GM19238 (cell line): ENCODE data around the gene EPN2.
A peak's percentile ranks its signal among the peaks of the same experiment; 100 is the strongest.
"Not testable (repeated sequence)": the region's sequence is repeated elsewhere in the genome, so short reads cannot be mapped to it uniquely, and the experiment has no call there.

Experiments used
- DNase-seq: peaks from one replicate; pipeline ENCODE4 v3.0.0; 2011; ENCODE audit warnings: low spot score; ENCODE audit not compliant: insufficient read length

Gene EPN2

DNA sequence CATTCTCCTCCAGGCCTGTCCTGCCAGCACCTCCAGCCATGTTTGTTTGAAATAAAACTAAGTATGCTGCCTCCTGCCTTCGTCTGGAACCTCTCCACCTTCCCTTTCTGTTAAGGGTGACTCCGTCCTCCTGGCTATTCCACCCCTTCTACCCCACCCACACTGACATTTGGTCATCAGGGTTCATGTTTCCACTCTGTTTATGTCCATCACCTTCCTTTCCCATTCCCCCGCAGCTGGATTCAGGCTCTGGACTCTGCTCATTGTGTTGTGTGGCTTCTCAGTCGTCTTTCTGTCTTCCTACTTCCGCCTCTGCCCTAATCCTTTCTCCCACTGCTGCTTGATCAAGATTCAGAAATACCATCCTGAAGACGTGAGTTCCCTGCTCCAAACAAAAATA lies 28.6 kb downstream of the EPN2 start:
- DNase-seq, result no peak

DNA sequence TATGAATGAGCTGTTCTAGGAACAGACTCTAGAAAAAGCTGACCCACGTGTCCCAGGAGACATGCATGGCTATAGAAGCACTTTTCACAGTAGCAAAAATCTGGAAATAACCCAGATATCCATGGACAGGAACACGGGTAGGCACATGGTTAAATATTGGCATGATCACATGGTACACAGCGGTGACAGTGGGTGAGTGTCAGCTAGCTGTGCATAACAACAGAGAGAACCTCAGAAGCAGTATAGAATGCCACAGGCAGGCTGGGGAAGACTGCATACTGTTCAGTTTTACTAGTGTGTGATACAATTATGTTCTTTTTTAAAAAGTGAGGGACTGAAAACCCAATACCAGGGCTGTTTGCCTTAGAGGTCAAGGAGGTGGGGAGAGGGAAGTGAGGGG lies 31.4 kb downstream of the EPN2 start:
- DNase-seq, result no peak

DNA sequence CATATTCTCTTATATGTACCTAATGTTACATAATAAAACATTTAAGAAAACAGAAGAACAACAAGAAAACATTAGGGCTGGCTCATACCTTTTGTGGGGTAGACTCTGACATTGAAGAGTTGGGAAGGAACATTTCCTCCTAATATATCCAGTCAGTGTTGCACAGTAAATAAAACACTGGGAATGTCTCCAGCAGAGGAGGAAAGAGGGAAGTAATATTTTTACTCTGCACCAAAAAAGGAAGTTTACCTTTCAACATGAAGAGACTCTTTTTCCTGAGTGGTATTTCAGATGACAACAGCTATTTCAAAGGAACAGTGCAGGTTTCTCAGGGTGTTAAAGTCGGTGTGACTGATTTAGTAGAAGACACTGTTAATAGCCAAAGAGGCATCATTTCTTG lies 31.9 kb downstream of the EPN2 start:
- no peak for DNase-seq

DNA sequence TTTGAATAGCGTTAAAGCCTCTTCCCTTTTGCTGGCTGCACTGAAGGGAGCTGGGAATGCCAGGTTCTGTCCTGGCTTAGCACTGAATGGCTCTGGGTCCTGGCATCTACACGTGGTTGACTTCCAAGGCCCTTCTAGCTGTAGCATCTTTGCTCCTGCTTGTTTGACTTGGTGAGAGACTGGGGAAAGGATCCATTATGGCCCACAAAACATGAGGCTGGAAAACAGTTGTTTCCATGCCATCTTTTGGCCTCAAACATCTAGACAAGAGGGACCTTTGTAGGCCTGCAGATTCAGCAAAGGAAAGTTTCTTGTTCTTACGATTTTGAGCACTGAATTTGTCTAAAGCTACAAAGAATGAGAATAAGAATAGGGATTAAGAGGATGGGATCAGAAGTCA lies 32.5 kb downstream of the EPN2 start:
- DNase-seq, result no peak

DNA sequence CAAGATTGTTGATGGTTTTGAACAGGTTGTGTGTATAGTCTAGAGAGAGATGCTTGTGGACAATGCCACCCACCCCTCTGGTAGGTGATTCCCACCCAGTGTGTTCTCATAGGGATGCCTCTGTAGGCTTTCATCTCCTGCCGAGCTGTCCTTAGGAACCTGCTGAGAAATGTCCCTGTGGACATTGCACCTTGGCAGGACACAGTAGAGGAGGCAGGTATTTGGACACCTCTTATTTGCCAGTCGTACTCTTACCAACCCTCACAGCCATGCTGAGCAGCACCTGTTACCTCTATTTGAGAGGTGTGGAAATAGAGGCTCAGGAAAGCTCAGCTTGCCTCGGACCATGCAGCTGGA lies 33.2 kb downstream of the EPN2 start:
- DNase-seq, result no peak

DNA sequence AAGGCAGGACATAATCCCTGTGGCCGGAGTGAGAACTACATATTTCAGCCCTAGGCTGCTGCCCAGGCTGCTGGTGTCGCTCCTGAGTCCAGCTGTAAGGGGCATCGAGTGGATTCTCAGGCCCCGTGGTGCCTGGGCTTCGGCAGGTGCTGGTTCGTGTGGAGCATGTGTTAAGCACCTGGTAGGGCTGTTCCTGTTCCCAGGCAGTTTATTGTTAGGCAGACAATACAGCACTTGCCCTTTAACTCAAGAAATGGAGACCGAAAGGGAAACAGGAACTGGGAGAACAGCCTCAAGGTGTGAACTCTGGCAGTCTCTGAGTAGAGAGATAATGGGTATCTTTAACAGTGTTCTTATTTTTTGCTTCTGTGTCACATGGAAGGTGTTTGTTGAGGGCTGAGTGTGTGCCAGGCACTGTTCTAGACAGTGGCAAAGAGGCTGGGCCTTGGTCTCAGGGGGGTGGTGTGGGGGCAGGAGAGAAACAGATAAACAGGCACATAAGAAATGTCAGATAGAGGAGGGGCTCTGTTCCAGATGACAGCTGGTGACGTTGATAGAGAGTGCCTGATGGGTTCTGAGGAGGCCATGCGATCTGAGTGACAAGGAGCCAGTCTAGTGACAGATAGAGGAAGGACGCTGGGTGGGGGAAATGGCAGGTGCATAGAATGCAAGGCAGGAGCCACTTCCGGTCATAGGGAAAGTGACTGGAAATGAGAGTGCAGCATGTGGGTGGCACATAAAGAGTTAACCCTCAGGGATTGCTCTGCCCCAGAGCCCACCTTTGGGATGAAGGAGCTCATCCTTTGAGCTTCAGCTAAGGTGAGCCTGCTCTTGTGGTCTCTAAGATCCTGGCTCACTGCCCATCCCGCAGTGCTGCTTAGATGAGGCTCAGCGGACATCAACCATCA lies 33.8 kb downstream of the EPN2 start:
- DNase-seq, result peak; percentile 28

DNA sequence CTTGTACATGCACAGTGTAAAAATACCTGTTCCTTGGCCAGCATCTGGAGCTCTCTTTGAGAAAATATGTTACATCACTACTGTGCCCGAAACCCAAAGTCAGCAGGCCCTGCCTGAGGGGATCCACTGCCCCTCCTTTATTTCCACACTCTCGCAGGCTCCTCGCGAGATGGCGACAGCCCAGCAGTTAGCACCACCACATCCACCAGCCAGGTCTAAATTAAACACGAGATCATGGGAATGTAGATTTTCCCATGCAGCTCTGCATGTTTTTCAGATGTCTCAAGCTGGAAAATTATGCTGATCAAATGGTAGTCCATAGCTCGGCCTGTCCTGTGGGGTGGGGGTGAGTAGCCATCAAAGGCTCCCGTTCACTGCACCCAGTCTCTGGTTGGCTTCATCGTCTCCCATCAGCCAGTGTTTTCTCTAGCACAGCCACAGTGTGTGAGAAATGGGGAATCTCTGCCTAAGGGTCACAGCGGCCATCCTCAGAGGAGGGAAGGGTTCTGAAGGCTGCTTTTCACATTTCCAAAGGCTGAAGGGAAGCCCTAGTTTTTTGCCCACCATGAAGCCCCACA lies 34.7 kb downstream of the EPN2 start:
- no peak for DNase-seq

DNA sequence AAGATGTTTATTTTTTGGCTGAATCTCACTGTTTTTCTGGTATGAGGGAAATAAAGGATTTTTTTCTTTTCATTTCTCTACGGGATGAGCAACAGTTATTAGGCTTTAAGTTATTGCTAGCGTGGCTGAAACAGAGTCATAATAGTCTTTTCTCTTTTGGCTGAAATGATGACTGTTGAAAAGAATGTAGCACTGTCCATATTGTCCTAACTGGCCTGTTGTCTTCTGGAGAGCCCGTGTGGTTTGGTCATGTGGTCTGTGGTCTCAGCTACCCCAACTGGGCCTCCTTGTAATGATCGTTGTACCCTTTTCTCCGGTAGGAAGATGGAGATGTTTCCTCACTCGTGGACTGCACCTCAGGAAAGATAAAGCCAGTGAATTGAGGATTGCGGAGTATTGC lies 36.6 kb downstream of the EPN2 start:
- DNase-seq, result no peak

DNA sequence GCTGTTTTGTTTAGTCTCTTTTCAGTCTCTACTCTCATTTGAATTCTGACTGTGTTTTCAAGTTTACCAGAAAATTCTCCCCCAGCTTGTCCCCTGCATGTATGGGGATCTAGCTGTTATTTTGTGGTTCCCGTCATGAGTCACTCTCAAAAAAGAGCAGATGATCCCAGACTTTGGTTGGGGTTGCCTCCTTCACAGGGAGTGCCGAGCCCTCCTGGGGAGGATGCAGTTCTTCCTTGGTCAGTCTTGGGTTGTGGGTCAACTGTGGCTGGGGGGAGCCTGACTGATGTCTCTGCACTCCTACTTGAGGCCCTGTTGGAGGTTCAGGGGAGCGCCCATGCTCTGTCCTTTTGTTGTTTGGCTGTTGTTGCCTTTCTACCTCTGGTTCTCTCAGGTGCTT lies 37.7 kb downstream of the EPN2 start:
- DNase-seq, result no peak

DNA sequence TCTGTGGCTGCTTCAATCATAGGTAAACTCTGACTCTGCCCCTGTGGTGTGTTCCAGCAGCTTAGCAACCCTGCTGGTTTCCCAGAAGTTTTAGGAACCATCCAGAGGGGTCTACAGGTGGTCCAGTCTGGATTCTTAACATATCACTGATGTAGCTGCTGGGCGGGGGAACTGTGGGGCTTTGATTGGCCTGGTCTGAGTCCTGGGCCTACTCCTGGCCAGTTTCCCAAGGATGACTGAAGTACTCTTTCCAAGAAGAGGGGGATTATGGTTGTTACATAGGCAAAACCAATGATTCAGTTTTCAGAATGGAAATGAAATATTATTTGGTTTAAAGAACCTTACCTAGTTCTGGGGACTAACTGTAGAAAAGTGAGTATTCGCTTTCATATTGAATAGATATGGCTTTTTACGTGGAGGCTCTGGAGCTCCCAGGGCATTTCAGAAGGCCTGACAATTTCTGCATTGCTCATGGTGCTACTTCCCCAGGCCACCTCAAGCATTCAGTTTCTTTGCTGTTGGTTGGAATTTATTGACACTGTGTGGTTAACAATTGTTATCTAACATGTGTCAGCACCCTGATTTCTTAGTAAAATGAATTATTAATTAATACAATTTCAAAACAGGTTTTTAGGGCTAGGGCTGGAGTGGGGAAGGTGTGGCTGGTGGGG lies 38.4 kb downstream of the EPN2 start:
- no peak for DNase-seq

DNA sequence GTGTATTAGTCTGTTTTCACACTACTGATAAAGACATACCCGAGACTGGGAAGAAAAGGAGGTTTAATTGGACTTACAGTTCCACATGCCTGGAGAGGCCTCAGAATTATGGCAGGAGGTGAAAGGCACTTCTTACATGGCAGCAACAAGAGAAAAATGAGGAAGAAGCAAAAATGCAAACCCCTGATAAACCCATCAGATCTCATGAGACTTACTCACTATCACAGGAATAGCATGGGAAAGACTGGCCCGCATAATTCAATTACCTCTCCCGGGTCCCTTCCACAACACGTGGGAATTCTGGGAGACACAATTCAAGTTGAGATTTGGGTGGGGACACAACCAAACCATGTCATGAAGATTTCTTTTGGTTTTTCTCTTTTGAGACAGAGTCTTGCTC lies 41.1 kb downstream of the EPN2 start:
- not testable (repeated sequence) for DNase-seq

DNA sequence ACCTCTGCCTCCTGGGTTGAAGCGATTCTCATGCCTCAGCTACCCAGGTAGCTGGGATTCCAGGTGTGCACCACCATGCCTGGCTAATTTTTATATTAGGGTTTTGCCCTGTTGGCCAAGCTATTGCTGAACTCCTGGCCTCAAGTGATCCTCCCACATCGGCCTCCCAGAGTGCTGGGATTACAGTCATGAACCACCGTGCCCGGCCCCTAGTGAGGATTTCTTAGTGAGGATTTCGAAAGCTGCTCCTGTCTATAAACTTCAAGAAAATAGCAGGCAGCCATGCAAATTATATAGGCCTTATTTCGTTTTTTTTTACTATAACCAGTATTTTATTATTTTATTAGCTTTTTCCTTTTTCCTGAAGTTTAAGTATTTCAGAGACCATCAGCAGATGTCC lies 41.6 kb downstream of the EPN2 start:
- no peak for DNase-seq

DNA sequence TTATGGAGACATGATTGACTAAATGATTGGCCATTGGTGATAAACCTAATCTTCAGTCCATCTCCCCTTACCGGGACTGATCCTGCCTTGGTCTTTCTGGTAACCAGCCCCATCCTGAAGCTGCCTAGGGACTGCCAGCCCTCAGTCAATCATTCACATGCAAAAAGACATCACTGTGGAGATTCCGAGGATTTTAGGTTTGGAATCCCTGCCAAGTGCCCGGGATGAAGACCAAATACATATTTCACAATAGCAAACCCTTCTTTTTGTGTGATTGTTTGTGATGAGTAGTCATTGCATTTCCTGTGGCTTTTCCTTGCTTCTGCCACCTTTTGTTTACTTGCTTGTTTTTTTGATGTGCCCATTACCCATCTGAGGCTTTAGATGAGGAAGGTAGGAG lies 44.0 kb downstream of the EPN2 start:
- DNase-seq, result no peak

DNA sequence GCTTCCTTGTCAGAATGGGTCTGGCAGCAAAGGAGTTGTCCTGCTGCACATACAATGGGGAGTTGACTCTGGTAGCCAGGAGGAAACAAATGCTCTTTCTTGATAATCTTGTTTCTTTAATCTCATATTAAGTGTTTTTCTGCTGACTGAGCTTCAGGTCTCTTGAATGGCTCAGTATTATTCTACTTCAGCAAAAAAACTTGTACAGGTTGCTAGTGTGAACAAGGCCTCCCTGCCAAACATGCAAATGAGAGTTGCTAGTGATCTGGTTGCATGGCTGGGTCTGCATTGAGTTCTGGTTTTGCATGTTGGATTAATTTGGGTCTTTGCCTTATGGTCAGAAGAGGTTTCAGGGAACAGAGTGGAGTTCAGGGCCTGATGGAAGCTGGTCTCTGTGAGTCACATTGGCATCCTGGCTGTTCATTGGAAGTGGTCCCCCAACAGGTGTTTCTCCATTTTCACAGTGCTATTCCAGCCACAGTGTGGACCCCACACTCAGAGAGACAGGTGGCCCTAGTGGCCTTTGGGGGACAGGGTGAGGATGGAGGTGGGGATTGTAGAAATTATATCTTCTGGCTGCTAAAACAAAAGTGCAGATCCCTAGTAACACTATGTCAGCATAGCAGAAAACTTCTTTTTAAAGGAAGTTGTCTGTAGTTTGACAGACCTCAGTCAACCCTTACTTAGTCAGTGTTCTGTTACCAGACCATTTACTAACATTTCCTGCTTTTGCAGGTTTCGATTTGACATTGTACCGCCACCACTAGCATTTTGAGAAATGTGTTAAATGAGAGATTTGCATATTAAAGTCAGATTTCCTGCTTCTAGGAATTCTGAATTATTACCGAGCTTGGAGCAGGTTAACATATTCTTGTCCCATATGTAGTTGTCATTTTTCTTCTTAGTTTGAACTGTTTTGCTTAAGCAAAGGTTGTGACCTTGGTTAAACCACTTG lies 47.1 kb downstream of the EPN2 start:
- DNase-seq, result peak; percentile 41

DNA sequence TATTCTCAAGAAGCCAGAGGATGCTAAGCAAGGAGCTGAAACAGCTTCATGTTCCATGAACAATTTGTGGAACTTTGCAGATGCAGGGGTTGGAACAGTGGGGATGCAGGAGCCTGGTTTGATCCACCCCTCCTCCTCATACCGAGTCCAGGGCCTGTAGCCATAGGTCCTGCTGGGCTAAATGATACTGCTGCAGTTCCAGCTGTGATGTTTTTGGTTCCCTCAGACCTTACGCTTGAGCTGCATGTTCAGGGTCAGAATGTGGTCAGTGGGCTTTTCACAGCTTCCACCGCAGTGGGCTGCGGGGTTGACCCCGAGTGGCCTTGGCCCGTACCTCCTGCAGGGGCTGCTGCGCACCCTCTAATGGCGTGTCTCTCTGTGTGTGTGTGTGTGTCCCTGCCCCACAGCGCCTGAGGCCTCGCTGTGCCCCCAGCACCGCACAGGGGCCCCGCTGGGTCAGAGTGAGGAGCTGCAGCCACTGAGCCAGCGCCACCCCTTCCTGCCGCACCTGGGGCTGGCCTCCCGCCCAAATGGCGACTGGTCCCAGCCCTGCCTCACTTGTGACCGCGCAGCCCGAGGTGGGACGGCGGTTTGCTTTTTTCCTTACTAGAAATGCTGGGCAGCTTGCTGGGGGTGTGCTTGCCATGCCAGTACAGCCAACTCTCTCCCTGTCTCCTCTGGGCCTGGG lies 48.2 kb downstream of the EPN2 start:
- DNase-seq, result no peak

DNA sequence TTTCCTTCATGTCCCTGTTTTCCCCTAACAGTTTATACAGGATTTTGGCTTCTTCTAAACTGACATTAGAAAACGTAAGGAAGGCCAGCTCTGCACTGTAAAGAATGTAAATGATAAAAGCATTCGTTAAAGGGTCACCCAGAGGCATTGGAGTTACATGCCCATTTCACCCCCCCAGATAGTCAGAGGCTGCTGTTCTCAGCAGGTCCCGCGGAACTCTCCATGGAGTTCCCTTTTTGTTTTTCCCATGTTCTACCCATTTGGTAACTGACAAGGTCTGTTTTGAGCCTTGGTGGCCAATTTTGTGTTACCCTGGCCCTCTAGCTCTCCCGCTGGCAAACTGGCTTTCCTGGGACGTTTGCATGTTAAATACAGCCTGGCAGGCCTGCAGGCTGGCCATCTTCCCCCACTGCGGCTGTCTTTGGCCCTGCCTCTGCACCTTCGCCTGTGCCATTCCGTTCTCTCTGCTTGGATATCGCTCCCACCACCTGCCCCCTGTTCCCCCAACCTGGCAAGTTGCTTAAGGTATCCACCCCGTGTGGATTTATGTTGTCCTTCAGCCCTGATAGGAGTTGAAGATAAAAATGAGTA lies 49.7 kb downstream of the EPN2 start:
- no peak for DNase-seq

DNA sequence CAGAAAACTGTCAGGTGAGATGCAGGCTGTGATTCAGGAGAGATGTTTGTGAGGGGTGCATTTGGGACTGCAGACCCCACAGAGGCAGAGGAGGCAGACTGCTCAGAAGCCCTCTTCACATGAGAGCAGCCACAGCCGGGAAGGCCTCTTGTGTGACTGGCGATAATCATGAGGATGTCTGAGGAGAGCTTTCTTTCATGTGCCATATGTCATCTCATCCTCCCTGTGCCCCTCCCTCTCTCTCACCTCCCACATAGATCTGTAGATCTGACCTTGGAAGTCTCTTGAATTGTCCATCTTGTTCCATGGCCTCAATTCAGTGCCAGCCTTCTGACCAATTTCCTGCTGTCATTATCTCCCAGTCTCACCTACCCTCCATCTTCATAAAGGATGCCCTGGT lies 50.5 kb downstream of the EPN2 start:
- DNase-seq, result no peak

DNA sequence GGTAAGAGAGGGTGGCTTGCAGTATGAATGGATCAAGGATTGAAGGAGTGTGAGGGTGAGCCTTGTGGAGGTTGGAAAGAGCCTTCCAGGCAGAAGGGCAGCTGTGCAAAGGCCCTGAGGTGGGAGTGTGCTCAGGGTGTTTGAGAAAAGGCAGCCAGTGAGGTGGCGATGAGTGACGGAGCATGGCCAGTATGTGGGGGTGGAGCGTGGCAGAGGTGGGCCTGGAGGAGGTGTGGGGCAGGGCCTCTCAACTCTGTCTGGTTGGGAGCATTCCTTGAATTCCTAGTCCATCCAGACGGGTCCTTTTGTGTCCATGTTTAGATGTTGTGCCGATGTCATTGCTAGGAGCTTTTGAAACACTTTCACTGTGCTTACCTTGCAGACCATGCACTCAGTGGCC lies 51.3 kb downstream of the EPN2 start:
- no peak for DNase-seq

DNA sequence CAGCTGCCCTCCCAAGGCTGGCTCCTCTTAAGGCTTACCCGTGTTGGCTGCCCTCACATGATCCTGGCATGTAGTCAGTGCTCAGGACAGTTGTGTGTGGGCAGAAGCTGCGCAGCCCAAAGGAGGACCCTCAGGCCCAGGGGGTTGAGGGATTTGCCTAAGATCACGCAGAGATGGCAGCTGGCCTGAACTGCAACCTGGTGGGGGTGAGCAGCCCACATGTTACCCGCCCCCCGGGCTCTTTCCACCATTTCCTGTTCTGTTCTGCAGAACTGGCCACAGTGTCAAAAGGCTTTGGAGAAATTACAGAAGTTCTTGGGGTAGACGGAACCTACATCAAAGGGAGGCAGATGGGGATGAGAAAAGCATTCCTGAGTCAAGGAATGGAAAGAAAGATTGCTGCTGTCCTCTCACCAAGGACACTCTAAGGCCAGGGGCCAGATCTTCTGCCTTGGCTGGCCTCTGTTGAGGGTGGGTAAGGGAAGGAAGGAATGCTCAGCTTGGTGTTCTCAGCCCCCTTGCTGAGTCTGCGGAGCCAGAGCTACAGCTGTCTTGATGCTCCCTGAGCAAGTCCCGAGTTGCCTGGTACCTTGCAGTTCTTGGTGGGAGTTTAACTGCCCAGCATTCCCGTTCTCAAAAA lies 53.0 kb downstream of the EPN2 start:
- no peak for DNase-seq
